ENCODE results near the gene TTC23L.

The TTC23L gene

DNA sequence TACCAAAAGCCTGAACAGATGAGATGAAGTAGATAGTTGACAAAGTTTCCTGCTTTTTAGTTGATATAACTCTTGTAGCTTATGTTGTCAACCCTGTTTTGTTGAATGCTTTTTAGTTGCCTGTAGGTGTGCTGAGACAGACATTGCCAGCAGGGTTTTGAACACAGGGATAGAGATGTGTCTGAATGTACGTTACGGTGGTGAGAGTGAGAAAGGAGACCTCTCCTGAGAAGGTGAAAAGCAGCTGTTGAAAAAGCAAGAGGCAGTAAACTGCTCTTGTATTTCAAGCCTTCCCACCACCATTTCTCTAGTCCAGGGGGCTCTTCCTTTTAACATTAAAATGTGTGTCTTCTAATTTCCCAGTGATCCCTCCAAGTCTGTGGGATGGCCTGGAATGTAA lies 105.1 kb downstream of the TTC23L start:
- Mint-ChIP-seq H3K36me3 (peaks cover 21% of the 10 kb centered on the region), H3K27ac (no peak overlapping the region), H3K9me3 (no peaks in the 10 kb centered on the region)

DNA sequence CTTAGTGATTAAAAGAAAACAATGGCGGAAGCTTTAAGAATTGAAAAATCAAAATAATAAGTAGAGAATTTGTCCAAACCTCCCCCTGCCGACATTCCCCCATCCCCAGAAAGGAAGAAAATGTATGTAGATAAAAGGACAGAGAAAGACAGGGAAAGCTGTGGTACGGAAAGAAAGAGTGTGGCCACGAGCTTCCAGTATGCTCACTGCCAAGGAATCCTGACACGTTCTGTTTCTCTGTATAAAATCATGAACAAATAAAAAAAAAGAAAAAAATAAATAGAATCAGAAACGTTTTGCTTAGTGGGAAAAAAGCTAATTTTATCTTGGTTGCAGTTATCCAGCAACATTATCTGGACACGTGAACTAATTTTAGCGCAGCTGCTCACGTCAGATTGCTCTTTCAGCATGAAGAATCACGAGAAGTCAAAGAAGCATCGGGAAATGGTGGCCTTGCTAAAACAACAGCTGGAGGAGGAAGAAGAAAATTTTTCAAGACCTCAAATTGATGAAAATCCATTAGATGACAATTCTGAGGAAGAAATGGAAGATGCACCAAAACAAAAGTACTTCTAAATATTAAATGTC lies 105.6 kb downstream of the TTC23L start:
- H3K27ac Mint-ChIP-seq = no peak overlapping the region
- H3K4me1 Mint-ChIP-seq = no peaks in the 10 kb centered on the region
- peaks cover 23% of the 10 kb centered on the region for H3K36me3 Mint-ChIP-seq
- H3K9me3 Mint-ChIP-seq = no peaks in the 10 kb centered on the region
- H3K4me3 Mint-ChIP-seq = no peak overlapping the region
- no peaks in the 10 kb centered on the region for H3K27me3 Mint-ChIP-seq

More for the DNA sequence above, 105.1 kb downstream of the TTC23L start:
- Mint-ChIP-seq H3K4me3 (no peak overlapping the region), H3K4me1 (no peaks in the 10 kb centered on the region), H3K27me3 (no peaks in the 10 kb centered on the region)

Measured in activated naive CD4-positive, alpha-beta T cell treated with anti-CD3 and anti-CD28 coated beads, Interleukin-2, amount 50 U/mL, for 24 hours (primary cell).